GM23338 (cell line): Measurements from ENCODE around the gene SNCA. TPM values are rescaled to one million over a fixed set of nuclear protein-coding genes. Genes with fewer than 3 reads are reported as not detected.

Source experiments
- ATAC-seq: fragments of 200-7000 bp; cut with Tn5 transposase; 3 replicates; pipeline ENCODE4 v1.9.1; 2020
- DNase-seq: peaks from one replicate; pipeline ENCODE4 v3.0.0-alpha.2; 2015; ENCODE audit warnings: low spot score
- H2AFZ ChIP-seq: fragments of 200-600 bp; sonication (generic); 2 replicates; pipeline ENCODE4 v1.8.0; 2016; ENCODE audit warnings: antibody characterized with exemption, mild to moderate bottlenecking, moderate library complexity
- H3F3A ChIP-seq: fragments of 200-600 bp; sonication (generic); replicated peaks from 2 replicates; pipeline ENCODE4 v1.8.0; 2017; ENCODE audit warnings: antibody characterized with exemption, mixed run types, low read depth
- H3K27ac ChIP-seq: fragments of 200-600 bp; sonication (generic); 2 replicates; pipeline ENCODE4 v1.6.1; 2016; ENCODE audit warnings: low read depth
- H3K27me3 ChIP-seq: fragments of 200-600 bp; sonication (generic); 2 replicates; pipeline ENCODE4 v1.8.0; 2016; ENCODE audit warnings: mild to moderate bottlenecking, mixed run types, moderate library complexity; ENCODE audit not compliant: insufficient read depth
- H3K36me3 ChIP-seq: fragments of 200-600 bp; sonication (generic); 2 replicates; pipeline ENCODE4 v1.8.0; 2016; ENCODE audit warnings: mild to moderate bottlenecking; ENCODE audit not compliant: insufficient read depth
- H3K4me1 ChIP-seq: fragments of 200-600 bp; sonication (generic); 2 replicates; pipeline ENCODE4 v1.8.0; 2016; ENCODE audit warnings: mild to moderate bottlenecking, moderate library complexity; ENCODE audit not compliant: insufficient read depth
- H3K4me2 ChIP-seq: fragments of 200-600 bp; sonication (generic); 2 replicates; pipeline ENCODE4 v1.7.1; 2017; ENCODE audit warnings: mixed run types
- H3K4me3 ChIP-seq: fragments of 200-600 bp; sonication (generic); 2 replicates; pipeline ENCODE4 v1.6.1; 2016; ENCODE audit warnings: mixed run types
- H3K79me2 ChIP-seq: fragments of 200-600 bp; sonication (generic); replicated peaks from 2 replicates; pipeline ENCODE4 v1.8.0; 2017; ENCODE audit warnings: mild to moderate bottlenecking; ENCODE audit not compliant: insufficient read depth
- H3K9me2 ChIP-seq: fragments of 200-600 bp; sonication (generic); 2 replicates; pipeline ENCODE4 v1.8.0; 2017; ENCODE audit not compliant: insufficient read depth
- H4K20me1 ChIP-seq: fragments of 200-600 bp; sonication (generic); replicated peaks from 2 replicates; pipeline ENCODE4 v1.8.0; 2017; ENCODE audit warnings: mild to moderate bottlenecking; ENCODE audit not compliant: insufficient read depth
- H3K27ac Mint-ChIP-seq: 2 replicates; pipeline ENCODE4 v1.8.0; 2020; ENCODE audit warnings: inconsistent platforms, mild to moderate bottlenecking, moderate library complexity, mixed read lengths
- H3K27me3 Mint-ChIP-seq: 3 replicates; pipeline ENCODE4 v1.8.0; 2022; ENCODE audit warnings: low read depth, mild to moderate bottlenecking, moderate library complexity, mixed read lengths, inconsistent platforms; ENCODE audit not compliant: insufficient read depth, poor library complexity
- H3K36me3 Mint-ChIP-seq: 3 replicates; pipeline ENCODE4 v1.8.0; 2021; ENCODE audit warnings: low read depth, mild to moderate bottlenecking, inconsistent platforms, moderate library complexity, mixed read lengths
- H3K4me1 Mint-ChIP-seq: 3 replicates; pipeline ENCODE4 v1.8.0; 2020; ENCODE audit warnings: mild to moderate bottlenecking, inconsistent platforms, mixed read lengths
- H3K4me3 Mint-ChIP-seq: 3 replicates; pipeline ENCODE4 v1.8.0; 2021; ENCODE audit warnings: moderate library complexity, mild to moderate bottlenecking, inconsistent platforms, mixed read lengths
- H3K9me3 Mint-ChIP-seq: 3 replicates; pipeline ENCODE4 v1.8.0; 2020; ENCODE audit warnings: moderate library complexity, mild to moderate bottlenecking, inconsistent platforms, mixed read lengths
- CREB1 ChIP-seq: fragments of 250-450 bp; sonication (Bioruptor Pico); IDR thresholded peaks from 2 replicates; pipeline ENCODE4 v1.5.0; 2020; ENCODE audit warnings: low read depth, mild to moderate bottlenecking, moderate library complexity
- ETS1 ChIP-seq: IDR thresholded peaks from 2 replicates; pipeline ENCODE4 v1.6.1; 2016; ENCODE audit warnings: antibody characterized with exemption
- EZH2 ChIP-seq: fragments of 200-600 bp; sonication (generic); IDR thresholded peaks from one replicate; pipeline ENCODE4 v1.8.0; 2017; ENCODE audit warnings: antibody characterized with exemption, mild to moderate bottlenecking, low read depth; ENCODE audit not compliant: unreplicated experiment
- JUNB ChIP-seq: IDR thresholded peaks from one replicate; pipeline ENCODE4 v1.6.1; 2016; ENCODE audit warnings: antibody characterized with exemption; ENCODE audit not compliant: unreplicated experiment
- NANOG ChIP-seq: IDR thresholded peaks from 2 replicates; pipeline ENCODE4 v1.6.1; 2016; ENCODE audit warnings: antibody characterized with exemption, borderline replicate concordance
- ZNF114 ChIP-seq: fragments of 250-450 bp; sonication (Bioruptor Pico); IDR thresholded peaks from 2 replicates; pipeline ENCODE4 v1.5.0; 2020; ENCODE audit warnings: mild to moderate bottlenecking, moderate library complexity
- ZNF331 ChIP-seq: fragments of 250-450 bp; sonication (Bioruptor Pico); IDR thresholded peaks from 2 replicates; pipeline ENCODE4 v1.5.0; 2020; ENCODE audit warnings: low read depth, mild to moderate bottlenecking, moderate library complexity
- ZNF462 ChIP-seq: fragments of 250-450 bp; sonication (Bioruptor Pico); IDR thresholded peaks from 2 replicates; pipeline ENCODE4 v1.5.0; 2020; ENCODE audit warnings: mild to moderate bottlenecking, moderate library complexity
- polyA plus RNA-seq: library from polyadenylated mRNA; unstranded; fragments of >200 nt; fragmentation: Nextera tagmentation; extraction: Ambion mirVana; gene quantifications from 2 replicates; pipeline ENCODE4 v1.2.1, GENCODE V29; 2016
- total RNA-seq: library from RNA; depleted of rRNA; stranded (reverse); fragments of >200 nt; shearing (Covaris generic); gene quantifications from 2 replicates; pipeline ENCODE4 v1.2.3, GENCODE V29; 2014

The SNCA gene
- total and polyA plus RNA-seq, 2 experiments from 2014 or later, result 15.6 to 31.1 TPM

- TF ChIP-seq ZNF462 (CRISPR knock-in tag) (no peak), ZNF114 (CRISPR knock-in tag) (no peak), EZH2 (no peak)
Measured at GRCh38 chr4:89835413-89835812, 1.5 kb downstream of the SNCA start (continued).

GRCh38 chr4:89834486-89835209, 2.3 kb downstream of the SNCA start:
- H3K4me3 Mint-ChIP-seq, result no peak overlapping the region
- H3K4me3 ChIP-seq, result no peak overlapping the region
- TF ChIP-seq EZH2 (no peak), NANOG (no peak), CREB1 (CRISPR knock-in tag) (no peak), ZNF331 (CRISPR knock-in tag) (no peak), ZNF462 (CRISPR knock-in tag) (no peak), JUNB (no peak), ETS1 (no peak)

More at GRCh38 chr4:89834486-89835209, 2.3 kb downstream of the SNCA start:
- Mint-ChIP-seq H3K27me3 (peaks cover 17% of the 10 kb centered on the region), H3K27ac (no peak overlapping the region), H3K4me1 (peaks cover 19% of the 10 kb centered on the region), H3K36me3 (no peaks in the 10 kb centered on the region), H3K9me3 (no peaks in the 10 kb centered on the region)
- H4K20me1 ChIP-seq, result 0 out of 2 replicates have a peak, but pooled peaks cover 3% of the 10 kb centered on the region
- ATAC-seq (no peak), DNase-seq (no peak)
- H3K79me2 ChIP-seq, result no peaks in the 10 kb centered on the region; the same call in 1 of the 2 replicates
- H3K27ac ChIP-seq, result no peak overlapping the region
- H3K36me3 ChIP-seq, result no peaks in the 10 kb centered on the region
- H3K9me2 ChIP-seq, result no peaks in the 10 kb centered on the region
- peaks cover 15% of the 10 kb centered on the region for H3K27me3 ChIP-seq
- H2AFZ ChIP-seq, result no peak overlapping the region
- peaks cover 17% of the 10 kb centered on the region for H3K4me1 ChIP-seq
- no peak overlapping the region for H3K4me2 ChIP-seq
- H3F3A ChIP-seq, result no peaks in the 10 kb centered on the region
